ENCODE measurements around the gene MYLK4. TPM values are rescaled to one million over a fixed set of nuclear protein-coding genes. Genes with fewer than 3 reads are reported as not detected.

MYLK4 gene
- total RNA-seq, 2 donors from 2014 or later: 0.24 to 0.33 TPM

DNA sequence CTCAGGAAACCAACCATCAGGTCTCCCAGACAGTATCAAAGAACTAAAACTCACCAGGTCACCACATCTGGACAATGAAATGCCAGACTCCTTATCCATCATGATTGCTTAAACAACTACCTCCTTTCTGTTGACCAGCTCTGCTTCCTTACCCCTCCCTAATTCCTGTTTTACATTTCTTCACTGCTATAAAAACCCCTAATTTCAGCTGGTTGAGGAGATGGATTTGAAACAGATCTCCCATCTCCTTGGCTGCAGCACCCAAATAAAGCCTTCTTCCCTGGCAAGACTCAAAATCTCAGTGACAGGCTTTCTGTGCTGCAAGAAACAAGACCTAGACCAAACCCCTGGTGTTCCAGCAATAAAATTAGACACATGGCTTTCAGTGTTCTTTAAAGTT lies 40.3 kb downstream of the MYLK4 start:
- Mint-ChIP-seq H3K9me3 (peaks cover 8% of the 10 kb centered on the region), H3K4me3 (no peak overlapping the region), H3K4me1 (ENCODE audit: low read depth in 2 of 2) (peaks cover 0 to 4% of the 10 kb centered on the region in 2 donors), H3K27me3 (peaks cover 7 to 17% of the 10 kb centered on the region in 2 donors), H3K36me3 (peaks cover 12% of the 10 kb centered on the region), H3K27ac (no peak overlapping the region)
- no peak for ATAC-seq
- DNase-seq (ENCODE audit: low spot score): no peak

DNA sequence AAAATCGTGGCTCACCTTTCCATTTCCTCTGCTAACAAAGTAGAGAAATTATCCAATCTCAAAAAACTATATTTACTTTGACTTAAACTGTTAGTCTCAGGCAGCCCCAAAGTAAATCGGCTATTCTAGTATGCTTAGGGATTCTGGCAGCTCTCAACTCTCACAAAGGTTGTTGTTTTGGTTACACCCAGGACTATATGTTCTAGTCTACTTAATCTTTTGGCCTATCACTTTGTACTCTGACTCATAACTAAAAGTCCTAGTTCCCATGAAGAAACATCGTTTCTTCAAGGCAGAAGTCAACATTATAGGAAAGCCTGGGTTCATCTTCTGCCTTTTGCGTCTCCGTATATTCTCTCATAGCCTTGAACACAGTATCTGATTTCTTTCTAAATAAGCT lies 42.3 kb downstream of the MYLK4 start:
- no peak for ATAC-seq
- peaks cover 9 to 23% of the 10 kb centered on the region in 2 donors for H3K27me3 Mint-ChIP-seq

DNA sequence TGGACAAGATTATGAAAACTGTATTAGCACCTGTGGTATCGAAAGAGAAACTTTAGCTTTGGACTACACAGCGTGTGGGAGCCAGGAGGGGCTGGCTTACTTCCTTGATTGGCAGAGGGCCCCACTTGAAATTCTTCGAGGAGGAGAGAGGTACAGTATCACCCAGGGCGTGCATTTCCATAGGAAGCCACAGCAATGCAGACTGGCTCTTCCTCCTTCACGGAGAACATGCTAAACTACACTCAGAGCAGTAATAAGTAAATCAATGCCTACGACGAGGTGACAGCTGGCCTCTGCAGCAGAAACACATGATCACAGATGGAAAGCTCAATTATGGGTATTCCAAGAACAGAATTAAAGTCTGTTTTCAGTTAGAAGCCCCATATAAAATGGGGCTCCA lies 44.2 kb downstream of the MYLK4 start:
- DNase-seq (ENCODE audit: low spot score): no peak
- H3K36me3 Mint-ChIP-seq: peaks cover 12% of the 10 kb centered on the region
- peaks cover 9 to 23% of the 10 kb centered on the region in 2 donors for H3K27me3 Mint-ChIP-seq
- H3K4me1 Mint-ChIP-seq (ENCODE audit: low read depth in 2 of 2): no peaks in the 10 kb centered on the region
- ATAC-seq: no peak
- H3K4me3 Mint-ChIP-seq: no peak overlapping the region
- no peak overlapping the region for H3K27ac Mint-ChIP-seq
- peaks cover 8% of the 10 kb centered on the region for H3K9me3 Mint-ChIP-seq

More for the DNA sequence above, 42.3 kb downstream of the MYLK4 start:
- H3K27ac Mint-ChIP-seq: no peak overlapping the region
- H3K4me3 Mint-ChIP-seq: no peak overlapping the region
- H3K36me3 Mint-ChIP-seq: peaks cover 12% of the 10 kb centered on the region
- H3K9me3 Mint-ChIP-seq: peaks cover 8% of the 10 kb centered on the region
- no peak for DNase-seq (ENCODE audit: low spot score)
- H3K4me1 Mint-ChIP-seq (ENCODE audit: low read depth in 2 of 2): no peaks in the 10 kb centered on the region

DNA sequence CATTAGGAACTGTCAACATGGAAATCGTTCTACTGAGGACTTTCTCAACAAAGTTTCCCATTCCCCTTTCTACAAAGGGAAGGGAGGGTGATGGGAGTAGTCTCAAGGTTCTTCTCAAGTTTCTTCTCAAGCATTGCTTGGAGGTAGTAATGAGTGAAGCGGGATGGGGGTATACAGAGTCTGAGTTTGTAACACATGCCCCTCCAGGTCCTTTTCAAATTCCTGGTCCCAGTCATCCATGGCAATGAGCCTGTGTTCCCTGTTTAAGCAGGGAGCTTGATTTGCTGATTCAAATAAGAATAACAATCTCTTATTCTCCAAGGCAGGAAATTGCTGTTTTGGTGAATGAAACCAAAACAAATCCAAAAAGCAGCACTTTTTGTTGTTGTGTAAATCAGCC lies 45.5 kb downstream of the MYLK4 start:
- H3K4me1 Mint-ChIP-seq (ENCODE audit: low read depth in 2 of 2): no peaks in the 10 kb centered on the region
- no peak overlapping the region for H3K4me3 Mint-ChIP-seq
- peaks cover 4% of the 10 kb centered on the region for H3K9me3 Mint-ChIP-seq
- H3K27me3 Mint-ChIP-seq: peaks cover 8 to 23% of the 10 kb centered on the region in 2 donors
- DNase-seq (ENCODE audit: low spot score): no peak
- no peak overlapping the region for H3K27ac Mint-ChIP-seq
- peaks cover 6% of the 10 kb centered on the region for H3K36me3 Mint-ChIP-seq
- no peak for ATAC-seq

- no peaks in the 10 kb centered on the region for H3K36me3 Mint-ChIP-seq
- ATAC-seq: no peak
- no peak for DNase-seq (ENCODE audit: low spot score)
- no peak overlapping the region for H3K4me3 Mint-ChIP-seq
- no peaks in the 10 kb centered on the region for H3K9me3 Mint-ChIP-seq
- H3K27ac Mint-ChIP-seq: no peak overlapping the region
- H3K27me3 Mint-ChIP-seq: peaks cover 5 to 9% of the 10 kb centered on the region in 2 donors
- H3K4me1 Mint-ChIP-seq (ENCODE audit: low read depth in 2 of 2): no peaks in the 10 kb centered on the region
Measured at GRCh38 chr6:2697291-2697690, 53.4 kb downstream of the MYLK4 start.

- peaks cover 5 to 9% of the 10 kb centered on the region in 2 donors for H3K27me3 Mint-ChIP-seq
- no peaks in the 10 kb centered on the region for H3K9me3 Mint-ChIP-seq
- ATAC-seq: no peak
- no peak overlapping the region for H3K4me3 Mint-ChIP-seq
- H3K27ac Mint-ChIP-seq: no peak overlapping the region
- H3K4me1 Mint-ChIP-seq (ENCODE audit: low read depth in 2 of 2): no peaks in the 10 kb centered on the region
- H3K36me3 Mint-ChIP-seq: no peaks in the 10 kb centered on the region
- DNase-seq (ENCODE audit: low spot score): no peak
Measured at GRCh38 chr6:2695454-2696095, 55.1 kb downstream of the MYLK4 start.

DNA sequence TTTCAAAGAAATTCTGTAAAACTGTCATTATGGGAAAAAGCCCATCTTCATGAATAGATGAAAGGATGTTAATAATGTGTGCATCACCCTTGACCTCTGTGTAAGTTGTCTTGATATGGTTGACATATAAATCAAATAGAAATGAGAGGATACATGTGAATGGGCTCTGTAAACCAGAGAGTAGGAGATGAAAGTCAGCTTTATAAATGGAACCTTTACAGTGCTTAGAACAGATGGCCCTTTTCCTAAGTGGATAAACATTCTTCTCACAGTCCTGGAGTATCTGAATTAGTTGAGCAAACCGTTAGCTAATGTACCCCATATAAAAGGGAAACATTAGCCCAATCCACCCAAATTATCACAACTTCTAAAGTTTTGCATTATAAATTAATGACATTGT lies 57.5 kb downstream of the MYLK4 start:
- H3K9me3 Mint-ChIP-seq: no peaks in the 10 kb centered on the region
- H3K27ac Mint-ChIP-seq: no peak overlapping the region
- ATAC-seq: no peak
- no peak overlapping the region for H3K4me3 Mint-ChIP-seq
- H3K27me3 Mint-ChIP-seq: peaks cover 0 to 3% of the 10 kb centered on the region in 2 donors
- no peak for DNase-seq (ENCODE audit: low spot score)
- H3K4me1 Mint-ChIP-seq (ENCODE audit: low read depth in 2 of 2): no peaks in the 10 kb centered on the region
- H3K36me3 Mint-ChIP-seq: no peaks in the 10 kb centered on the region

DNA sequence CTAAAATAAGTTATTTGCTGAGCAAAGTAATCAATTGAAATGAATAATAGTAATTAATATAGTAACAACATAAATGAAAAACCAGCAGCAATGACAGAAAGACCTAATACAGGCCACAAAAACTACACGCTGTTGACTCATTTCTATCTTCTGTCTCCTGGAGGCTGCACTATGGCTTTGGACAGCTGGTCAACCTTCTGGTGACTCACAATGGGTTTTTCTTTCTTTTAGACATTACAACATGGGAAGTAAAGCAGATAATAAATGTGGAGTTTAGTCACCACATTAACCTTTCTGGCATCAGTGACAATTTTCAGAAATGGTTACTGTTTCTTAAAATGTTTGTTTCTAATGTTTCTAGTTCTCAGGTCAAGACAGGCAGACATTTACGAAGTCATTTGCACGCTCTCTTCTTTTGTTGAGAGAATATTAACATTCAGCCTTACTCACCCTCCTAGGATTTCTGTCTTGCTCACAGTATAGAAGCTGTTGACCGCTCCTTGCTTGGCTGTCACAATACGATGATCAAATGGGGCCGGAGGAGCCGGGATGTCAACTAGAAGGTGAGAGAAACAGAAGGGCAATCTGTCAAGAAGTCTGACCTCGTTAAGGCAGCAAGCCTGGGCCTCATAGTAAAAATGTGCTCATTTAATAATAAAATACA lies 62.2 kb downstream of the MYLK4 start:
- Mint-ChIP-seq H3K4me3 (no peak overlapping the region), H3K4me1 (ENCODE audit: low read depth in 2 of 2) (no peaks in the 10 kb centered on the region), H3K27ac (no peak overlapping the region), H3K36me3 (no peaks in the 10 kb centered on the region), H3K27me3 (peaks cover 0 to 3% of the 10 kb centered on the region in 2 donors), H3K9me3 (no peaks in the 10 kb centered on the region)
- no peak for DNase-seq (ENCODE audit: low spot score)
- ATAC-seq: no peak

GRCh38 chr6:2687456-2687855 lies 63.3 kb downstream of the MYLK4 start:
- ATAC-seq (no peak), DNase-seq (ENCODE audit: low spot score) (no peak)
- Mint-ChIP-seq H3K4me1 (ENCODE audit: low read depth in 2 of 2) (no peaks in the 10 kb centered on the region), H3K27me3 (peaks cover 0 to 3% of the 10 kb centered on the region in 2 donors), H3K4me3 (no peak overlapping the region), H3K27ac (no peak overlapping the region), H3K9me3 (no peaks in the 10 kb centered on the region), H3K36me3 (no peaks in the 10 kb centered on the region)

DNA sequence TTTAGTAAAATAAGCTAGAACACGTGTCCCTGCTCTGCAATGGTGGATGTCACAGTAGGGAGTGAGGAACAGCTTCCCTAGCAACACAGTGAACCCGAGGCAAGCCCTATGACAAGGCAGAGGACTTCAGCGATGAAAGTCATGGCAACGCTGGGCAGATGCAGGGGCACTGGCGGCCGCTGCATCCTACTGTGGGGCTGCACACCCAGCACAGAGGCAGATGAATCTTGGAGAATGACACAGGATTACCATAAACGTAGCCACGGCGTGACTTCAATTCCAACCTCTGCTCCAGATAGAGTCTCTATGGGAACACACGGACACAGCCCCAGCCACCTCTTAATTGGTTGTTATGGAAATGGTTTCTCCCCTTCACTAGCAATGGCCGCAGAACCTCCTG lies 64.2 kb downstream of the MYLK4 start:
- Mint-ChIP-seq H3K27me3 (peaks cover 0 to 3% of the 10 kb centered on the region in 2 donors), H3K36me3 (no peaks in the 10 kb centered on the region), H3K4me1 (ENCODE audit: low read depth in 2 of 2) (no peaks in the 10 kb centered on the region), H3K27ac (no peak overlapping the region), H3K9me3 (no peaks in the 10 kb centered on the region), H3K4me3 (no peak overlapping the region)
- no peak for ATAC-seq
- no peak for DNase-seq (ENCODE audit: low spot score)

DNA sequence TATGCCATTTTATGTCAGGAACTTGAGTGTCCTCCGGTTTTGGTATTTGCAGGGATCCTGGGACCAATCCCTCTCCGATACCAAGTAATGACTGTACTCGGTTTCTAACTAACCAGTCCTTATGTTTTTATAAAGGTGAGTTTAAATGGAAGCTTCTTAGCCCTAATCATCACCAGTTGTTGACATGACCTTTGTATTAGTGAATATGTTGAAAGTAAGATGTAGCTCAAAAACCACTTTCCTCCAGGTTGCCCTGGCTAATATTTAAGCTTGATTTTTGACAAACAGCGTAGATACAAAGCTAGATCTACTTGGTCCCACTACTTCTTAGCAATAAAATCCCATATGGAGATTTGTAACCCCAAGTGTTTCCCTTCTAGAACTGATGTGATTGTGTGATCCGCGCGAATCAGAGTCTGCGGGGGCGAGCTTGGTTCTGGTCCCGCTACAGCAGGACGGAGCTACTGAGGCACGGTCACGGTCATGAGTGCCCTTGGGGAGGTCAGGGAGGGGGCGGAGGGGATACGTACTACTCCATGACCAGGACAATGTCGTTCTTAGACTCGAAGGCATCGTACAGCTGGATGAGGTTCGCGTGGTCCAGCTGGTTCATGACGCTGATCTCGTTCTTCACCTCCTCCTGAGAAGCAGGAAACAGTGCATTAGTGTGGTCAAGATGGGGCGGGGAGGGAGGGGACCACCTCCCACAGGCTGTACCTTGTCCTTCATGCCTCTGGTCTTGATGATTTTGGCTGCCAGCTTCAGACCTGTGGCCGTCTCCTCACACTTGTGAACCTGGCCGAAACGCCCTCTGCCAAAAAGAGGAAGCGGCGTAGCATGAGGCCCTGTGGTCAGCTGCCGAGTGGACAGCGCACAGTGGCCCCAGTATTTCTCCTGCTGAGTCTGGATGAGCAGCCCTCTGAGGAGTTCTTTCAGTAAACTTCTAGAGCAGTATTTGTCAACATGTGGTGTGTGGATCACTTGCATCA lies 65.7 kb downstream of the MYLK4 start:
- H3K9me3 Mint-ChIP-seq: no peaks in the 10 kb centered on the region
- DNase-seq (ENCODE audit: low spot score): no peak
- H3K27ac Mint-ChIP-seq: no peak overlapping the region
- H3K27me3 Mint-ChIP-seq: peaks cover 0 to under 1% of the 10 kb centered on the region in 2 donors
- no peak overlapping the region for H3K4me3 Mint-ChIP-seq
- no peaks in the 10 kb centered on the region for H3K36me3 Mint-ChIP-seq
- ATAC-seq: no peak
- no peaks in the 10 kb centered on the region for H3K4me1 Mint-ChIP-seq (ENCODE audit: low read depth in 2 of 2)

DNA sequence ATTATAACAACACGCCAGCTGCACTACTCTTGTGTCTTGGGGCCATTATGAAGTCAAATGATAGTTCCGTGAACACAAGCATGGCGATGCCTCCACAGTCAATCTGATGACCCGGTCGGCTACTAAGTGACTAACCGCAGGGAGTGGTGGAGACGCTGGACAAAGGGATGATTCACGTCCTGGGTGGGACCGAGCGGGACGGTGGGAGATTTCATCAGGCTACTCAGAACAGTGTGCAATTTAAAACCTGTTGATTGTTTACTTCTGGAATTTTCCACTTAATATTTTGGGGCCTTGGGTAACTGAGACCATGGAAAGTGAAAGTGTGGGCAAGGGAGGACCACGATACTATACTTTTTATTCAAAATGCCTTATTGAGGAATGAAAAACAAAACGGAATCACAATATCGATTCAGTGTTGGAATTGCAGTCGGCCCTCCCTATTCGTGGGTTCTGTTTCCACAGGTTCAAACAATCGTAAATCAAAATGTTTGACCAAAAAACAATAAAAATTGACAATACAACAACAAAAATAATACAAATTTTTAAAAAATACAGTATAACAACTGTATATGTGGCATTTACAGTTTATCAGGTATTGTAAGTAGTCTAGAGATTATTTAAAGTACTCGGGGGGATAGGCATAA lies 66.5 kb downstream of the MYLK4 start:
- no peaks in the 10 kb centered on the region for H3K9me3 Mint-ChIP-seq
- no peaks in the 10 kb centered on the region for H3K36me3 Mint-ChIP-seq
- DNase-seq (ENCODE audit: low spot score) (no peak), ATAC-seq (no peak)
- no peaks in the 10 kb centered on the region for H3K27me3 Mint-ChIP-seq
- H3K4me3 Mint-ChIP-seq: no peak overlapping the region
- no peak overlapping the region for H3K27ac Mint-ChIP-seq
- H3K4me1 Mint-ChIP-seq (ENCODE audit: low read depth in 2 of 2): no peaks in the 10 kb centered on the region

- Mint-ChIP-seq H3K36me3 (no peaks in the 10 kb centered on the region), H3K4me3 (no peak overlapping the region), H3K9me3 (no peaks in the 10 kb centered on the region), H3K27me3 (no peaks in the 10 kb centered on the region), H3K4me1 (ENCODE audit: low read depth in 2 of 2) (no peaks in the 10 kb centered on the region), H3K27ac (no peak overlapping the region)
- DNase-seq (ENCODE audit: low spot score): no peak
- no peak for ATAC-seq
Measured at GRCh38 chr6:2680264-2680922, 70.3 kb downstream of the MYLK4 start.
